Measurements from ENCODE around the gene MATK. TPM values are rescaled to one million over a fixed set of nuclear protein-coding genes. Genes with fewer than 3 reads are reported as not detected.

The MATK gene
- total RNA-seq, 1 donor from 2014 or later: not detected

GRCh38 chr19:3771000-3771905 is 14.9 kb downstream of the MATK start:
- H3K27me3 Mint-ChIP-seq (ENCODE audit: low read depth): no peaks in the 10 kb centered on the region
- no peaks in the 10 kb centered on the region for H3K36me3 Mint-ChIP-seq (ENCODE audit: low read depth)
- no peak for TF ChIP-seq CTCF (conservative IDR thresholded peaks at IDR 0.05)
- H3K9me3 Mint-ChIP-seq: no peaks in the 10 kb centered on the region
- no peaks in the 10 kb centered on the region for H3K4me1 Mint-ChIP-seq
- peak overlapping the region; percentile 38 for H3K4me3 Mint-ChIP-seq
- DNase-seq (ENCODE audit: low read depth, low spot score): no peak
- no peak overlapping the region for H3K27ac Mint-ChIP-seq (ENCODE audit: unreplicated experiment)

GRCh38 chr19:3770136-3770999 is 15.8 kb downstream of the MATK start:
- Mint-ChIP-seq H3K36me3 (ENCODE audit: low read depth) (no peaks in the 10 kb centered on the region), H3K27me3 (ENCODE audit: low read depth) (no peaks in the 10 kb centered on the region), H3K4me1 (no peaks in the 10 kb centered on the region), H3K4me3 (peak overlapping the region; percentile 38), H3K27ac (ENCODE audit: unreplicated experiment) (no peak overlapping the region), H3K9me3 (no peaks in the 10 kb centered on the region)
- TF ChIP-seq CTCF (conservative IDR thresholded peaks at IDR 0.05): no peak
- no peak for DNase-seq (ENCODE audit: low read depth, low spot score)

GRCh38 chr19:3769494-3769893 is 16.7 kb downstream of the MATK start:
- Mint-ChIP-seq H3K36me3 (ENCODE audit: low read depth) (no peaks in the 10 kb centered on the region), H3K27me3 (ENCODE audit: low read depth) (no peaks in the 10 kb centered on the region), H3K4me3 (no peak overlapping the region), H3K4me1 (no peaks in the 10 kb centered on the region), H3K27ac (ENCODE audit: unreplicated experiment) (no peak overlapping the region), H3K9me3 (no peaks in the 10 kb centered on the region)
- DNase-seq (ENCODE audit: low read depth, low spot score): no peak
- no peak for TF ChIP-seq CTCF (conservative IDR thresholded peaks at IDR 0.05)

- no peaks in the 10 kb centered on the region for H3K9me3 Mint-ChIP-seq
- H3K4me3 Mint-ChIP-seq: no peak overlapping the region
- no peaks in the 10 kb centered on the region for H3K36me3 Mint-ChIP-seq (ENCODE audit: low read depth)
- no peaks in the 10 kb centered on the region for H3K27me3 Mint-ChIP-seq (ENCODE audit: low read depth)
- no peak for TF ChIP-seq CTCF (conservative IDR thresholded peaks at IDR 0.05)
- DNase-seq (ENCODE audit: low read depth, low spot score): no peak
- no peak overlapping the region for H3K27ac Mint-ChIP-seq (ENCODE audit: unreplicated experiment)
- H3K4me1 Mint-ChIP-seq: no peaks in the 10 kb centered on the region
Measured at GRCh38 chr19:3768748-3769099, 17.5 kb downstream of the MATK start.

- H3K27ac Mint-ChIP-seq (ENCODE audit: unreplicated experiment): no peak overlapping the region
- DNase-seq (ENCODE audit: low read depth, low spot score): no peak
- no peaks in the 10 kb centered on the region for H3K27me3 Mint-ChIP-seq (ENCODE audit: low read depth)
- H3K4me1 Mint-ChIP-seq: peaks cover 2% of the 10 kb centered on the region
- no peak for TF ChIP-seq CTCF (conservative IDR thresholded peaks at IDR 0.05)
- H3K9me3 Mint-ChIP-seq: no peaks in the 10 kb centered on the region
- H3K4me3 Mint-ChIP-seq: no peak overlapping the region
- no peaks in the 10 kb centered on the region for H3K36me3 Mint-ChIP-seq (ENCODE audit: low read depth)
Measured at GRCh38 chr19:3768015-3768747, 18.0 kb downstream of the MATK start.
